Stomach (tissue), 9 donors: ENCODE measurements around the gene SCGB1A1. TPM values are rescaled to one million over a fixed set of nuclear protein-coding genes. Genes with fewer than 3 reads are reported as not detected.

Experiments used
- DNase-seq, 2 donors: peaks; one replicate each; pipeline versions ENCODE4 v3.0.0 to v3.0.0-alpha.2; 2013 to 2019
- H3K27ac ChIP-seq, 5 donors: fragments of 200-600 bp in 4 of 5; sonication (generic) in 4 of 5; one replicate each; pipeline ENCODE4 v1.5.1; 2013 to 2019; ENCODE audit warnings: mild to moderate bottlenecking in 1 of 5, moderate library complexity in 1 of 5
- H3K27me3 ChIP-seq, 3 donors: fragments of 200-600 bp; sonication (generic); one replicate each; pipeline ENCODE4 v1.5.1; 2017 to 2019; ENCODE audit warnings: mixed run types in 1 of 3
- H3K36me3 ChIP-seq, 4 donors: fragments of 200-600 bp; sonication (generic); 1 replicate in 3 of 4; 2 replicates in 1 of 4; pipeline ENCODE4 v1.5.1; 2016 to 2019
- H3K4me1 ChIP-seq, 4 donors: fragments of 200-600 bp; sonication (generic); one replicate each; pipeline ENCODE4 v1.5.1; 2016 to 2019
- H3K4me3 ChIP-seq, 4 donors: fragments of 200-600 bp; sonication (generic) in 3 of 4; one replicate each; pipeline ENCODE4 v1.5.1; 2016 to 2019; ENCODE audit warnings: mild to moderate bottlenecking in 1 of 4
- H3K9me3 ChIP-seq, 4 donors: fragments of 200-600 bp; sonication (generic); one replicate each; pipeline ENCODE4 v1.5.1; 2016 to 2019
- EP300 ChIP-seq: sonication (generic); formaldehyde crosslinking; IDR thresholded peaks from one replicate; pipeline ENCODE4 v1.6.1; 2017; ENCODE audit warnings: antibody characterized with exemption
- POLR2A ChIP-seq, 4 donors: fragments of 450-650 bp; IDR thresholded peaks; one replicate each; pipeline ENCODE4 v1.6.1; 2016; ENCODE audit warnings: antibody characterized with exemption in 4 of 4, control low read depth in 2 of 4, mild to moderate bottlenecking in 1 of 4, moderate library complexity in 1 of 4
- POLR2AphosphoS5 ChIP-seq, 3 donors: sonication (generic); formaldehyde crosslinking; IDR thresholded peaks; one replicate each; pipeline ENCODE4 v1.6.1; 2016; ENCODE audit warnings: antibody characterized with exemption in 3 of 3
- WGBS, 5 donors: extraction: QIAGEN DNeasy Blood & Tissue Kit in 3 of 5; methylation state at CpG; one replicate each; pipeline versions ENCODE4 v1.1.5 to v1.1.7; 2013 to 2018; 5-methylcytosine and 5-hydroxymethylcytosine counted together
- intact Hi-C: fragments of 100-400 bp; cut with DNase I; formaldehyde crosslinking; loops from one replicate; pipeline ENCODE4 v1.15.1; 2023; ENCODE audit warnings: low total_unique reads
- polyA plus RNA-seq, 3 donors: library from polyadenylated mRNA; stranded (reverse); fragments of 200-250 nt; gene quantifications; one replicate each; pipeline ENCODE4 v1.2.3, GENCODE V29; 2013
- total RNA-seq, 5 donors: library from RNA; depleted of rRNA; stranded (reverse); fragments of >200 nt; gene quantifications; one replicate each; pipeline versions ENCODE4 v1.1.0 to v1.2.3, GENCODE V29; 2014 to 2016
- TF ChIP-seq, protein P1 (sequence below), 7 experiments: fragments of 450-650 bp in 4 of 7; fragments of 200-600 bp in 3 of 7; sonication (generic) in 3 of 7; IDR thresholded peaks; one replicate each; pipeline ENCODE4 v1.5.1; 2016 to 2019; ENCODE audit warnings: antibody characterized with exemption in 7 of 7, control low read depth in 2 of 7, mild to moderate bottlenecking in 1 of 7
- donor health status: healthy with polysubstance abuse.
- donor health status: Bipolar disorder and iron deficiency.
- donor health status: healthy.

Gene SCGB1A1
- total and polyA plus RNA-seq, 8 donors, result 2.6 to 53.9 (median 11.2) TPM; not detected in 5

DNA sequence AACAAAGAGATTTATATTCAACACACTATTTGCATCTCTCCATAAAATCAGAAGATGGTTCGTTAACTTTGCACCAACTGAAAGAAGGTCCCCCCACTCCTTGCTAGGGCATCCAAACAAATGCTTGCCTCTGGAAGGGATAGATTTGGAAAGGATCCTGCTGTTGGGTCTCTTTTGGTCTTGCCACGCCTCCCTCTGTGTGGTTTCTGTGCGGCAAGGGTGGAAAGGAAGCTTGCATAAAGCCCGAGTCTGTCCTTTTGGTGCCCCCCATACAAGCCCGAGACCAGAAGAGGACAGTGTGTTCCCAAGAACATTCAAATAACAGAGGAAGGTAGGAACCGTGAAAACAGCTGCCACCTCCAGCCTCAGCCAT, 15.1 kb downstream of the SCGB1A1 start:
- H3K4me3 ChIP-seq, result no peak overlapping the region
- intact Hi-C loops, result no loop called here
- peak overlapping the region in 4 of 5 donors; percentile 44 to 81 (median 64) for H3K27ac ChIP-seq
- TF ChIP-seq, protein P1, sequence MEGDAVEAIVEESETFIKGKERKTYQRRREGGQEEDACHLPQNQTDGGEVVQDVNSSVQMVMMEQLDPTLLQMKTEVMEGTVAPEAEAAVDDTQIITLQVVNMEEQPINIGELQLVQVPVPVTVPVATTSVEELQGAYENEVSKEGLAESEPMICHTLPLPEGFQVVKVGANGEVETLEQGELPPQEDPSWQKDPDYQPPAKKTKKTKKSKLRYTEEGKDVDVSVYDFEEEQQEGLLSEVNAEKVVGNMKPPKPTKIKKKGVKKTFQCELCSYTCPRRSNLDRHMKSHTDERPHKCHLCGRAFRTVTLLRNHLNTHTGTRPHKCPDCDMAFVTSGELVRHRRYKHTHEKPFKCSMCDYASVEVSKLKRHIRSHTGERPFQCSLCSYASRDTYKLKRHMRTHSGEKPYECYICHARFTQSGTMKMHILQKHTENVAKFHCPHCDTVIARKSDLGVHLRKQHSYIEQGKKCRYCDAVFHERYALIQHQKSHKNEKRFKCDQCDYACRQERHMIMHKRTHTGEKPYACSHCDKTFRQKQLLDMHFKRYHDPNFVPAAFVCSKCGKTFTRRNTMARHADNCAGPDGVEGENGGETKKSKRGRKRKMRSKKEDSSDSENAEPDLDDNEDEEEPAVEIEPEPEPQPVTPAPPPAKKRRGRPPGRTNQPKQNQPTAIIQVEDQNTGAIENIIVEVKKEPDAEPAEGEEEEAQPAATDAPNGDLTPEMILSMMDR (IDR thresholded peaks at IDR 0.05), result no peak
- TF ChIP-seq EP300 (no peak), POLR2AphosphoS5 (IDR thresholded peaks at IDR 0.05) (no peak), POLR2A (IDR thresholded peaks at IDR 0.05) (no peak)
- DNase-seq, result no peak
- peaks cover 14 to 53% (median 35%) of the 10 kb centered on the region in 4 donors for H3K4me1 ChIP-seq
- no peaks in the 10 kb centered on the region for H3K9me3 ChIP-seq
- 52 to 72% (median 60%) methylated on average over 6 of the region's 6 CpGs for WGBS, 5 donors
- H3K27me3 ChIP-seq, result no peaks in the 10 kb centered on the region
- no peaks in the 10 kb centered on the region for H3K36me3 ChIP-seq

DNA sequence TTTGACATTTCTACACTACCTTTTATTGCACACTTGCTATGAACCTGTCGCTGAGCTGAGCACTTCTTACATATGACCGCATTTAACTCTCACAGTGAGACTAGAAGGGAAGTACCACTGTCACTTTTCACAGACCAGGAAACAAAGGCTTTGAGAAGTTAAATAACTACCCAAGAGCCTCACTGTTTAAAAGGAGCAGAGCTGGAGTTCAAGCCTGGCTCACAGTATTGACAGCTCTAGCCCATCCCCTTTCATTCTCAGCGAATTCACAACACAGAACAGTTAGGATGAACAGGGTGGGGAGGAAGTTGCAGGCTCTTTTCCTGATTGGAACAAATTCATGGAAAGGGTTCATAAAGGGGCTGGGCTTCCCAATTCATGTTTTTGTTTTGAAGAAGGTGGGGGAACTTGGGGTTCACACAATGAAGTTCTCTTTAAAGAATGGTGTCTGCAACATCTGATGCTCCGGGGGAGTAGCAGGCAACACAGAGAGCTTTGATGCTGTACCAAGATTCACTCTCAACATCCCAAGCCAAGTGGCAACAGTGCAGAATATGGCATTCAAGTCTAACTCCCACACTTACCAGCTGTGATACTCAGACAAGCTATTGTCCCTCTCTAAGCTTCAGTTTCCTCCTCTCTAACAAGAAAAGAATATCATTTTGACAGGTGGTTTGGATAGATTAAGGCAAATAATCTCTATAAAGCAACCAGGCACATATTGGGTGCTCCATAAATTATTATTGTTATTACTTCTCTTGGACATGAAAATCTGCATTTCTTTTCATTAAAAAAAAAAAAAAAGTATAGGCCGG, 17.2 kb downstream of the SCGB1A1 start:
- peaks cover 18 to 53% (median 35%) of the 10 kb centered on the region in 4 donors for H3K4me1 ChIP-seq
- no peak for DNase-seq
- peak overlapping the region in 2 of 5 donors; percentile 71 to 81 for H3K27ac ChIP-seq

DNA sequence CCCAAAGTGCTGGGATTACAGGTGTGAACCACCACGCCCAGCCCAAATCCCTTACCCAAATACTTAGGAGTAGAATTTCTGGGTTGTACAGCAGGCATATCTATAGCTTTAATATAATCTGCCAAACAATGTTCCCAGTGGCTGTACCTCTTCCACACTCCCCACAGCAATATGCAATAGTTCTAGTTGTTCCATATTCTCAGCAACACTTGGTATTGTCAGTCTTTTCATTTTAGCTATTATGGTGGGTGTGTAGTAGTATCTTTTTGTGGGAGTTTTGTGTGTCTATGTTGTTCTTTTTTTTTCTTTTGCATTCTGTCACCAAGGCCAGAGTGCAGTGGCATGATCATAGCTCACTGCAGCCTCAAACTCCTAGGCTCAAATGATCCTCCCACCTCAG, 18.8 kb downstream of the SCGB1A1 start:
- Histone ChIP-seq H3K4me1 (peaks cover 11 to 38% (median 25%) of the 10 kb centered on the region in 4 donors), H3K27ac (peak overlapping the region in 1 of 5 donors; percentile 24), H3K4me3 (no peak overlapping the region), H3K9me3 (no peaks in the 10 kb centered on the region), H3K27me3 (no peaks in the 10 kb centered on the region), H3K36me3 (no peaks in the 10 kb centered on the region)
- DNase-seq, result no peak
- WGBS, 5 donors, result 43 to 100% (median 84%) methylated on average over 1 of the region's 1 CpG
- intact Hi-C loops, result no loop called here
- TF ChIP-seq, protein P1 (IDR thresholded peaks at IDR 0.05), result no peak
- TF ChIP-seq EP300 (no peak), POLR2AphosphoS5 (IDR thresholded peaks at IDR 0.05) (no peak), POLR2A (IDR thresholded peaks at IDR 0.05) (no peak)

More for the DNA sequence above, 17.2 kb downstream of the SCGB1A1 start:
- WGBS, 5 donors, result 61 to 72% (median 67%) methylated on average over 5 of the region's 5 CpGs
- intact Hi-C loops, result no loop called here
- Histone ChIP-seq H3K27me3 (no peaks in the 10 kb centered on the region), H3K4me3 (no peak overlapping the region), H3K36me3 (no peaks in the 10 kb centered on the region), H3K9me3 (no peaks in the 10 kb centered on the region)
- TF ChIP-seq POLR2AphosphoS5 (IDR thresholded peaks at IDR 0.05) (no peak), EP300 (no peak), POLR2A (IDR thresholded peaks at IDR 0.05) (no peak)
- TF ChIP-seq, protein P1 (IDR thresholded peaks at IDR 0.05), result no peak

DNA sequence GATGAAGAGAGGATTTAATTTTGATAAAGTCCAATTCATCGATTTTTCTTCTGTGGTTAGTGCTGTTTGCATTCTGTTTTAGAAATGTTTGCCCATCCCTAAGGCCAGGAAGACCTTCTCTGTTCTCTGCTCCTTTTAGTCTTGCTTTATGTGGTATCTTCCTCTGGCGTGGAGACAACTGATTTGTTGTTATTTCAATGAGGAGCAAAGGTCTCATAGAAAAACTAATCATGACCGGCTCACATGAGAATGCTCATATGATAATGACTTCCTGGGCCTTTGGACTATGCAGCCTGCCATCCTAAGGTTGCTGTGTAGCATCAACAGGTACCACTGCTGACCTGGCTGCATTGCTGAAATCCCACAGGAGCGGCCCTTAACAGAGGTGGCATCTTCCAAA, 19.8 kb downstream of the SCGB1A1 start:
- H3K4me1 ChIP-seq, result peaks cover under 1 to 32% (median 20%) of the 10 kb centered on the region in 4 donors
- no peak overlapping the region for H3K4me3 ChIP-seq
- WGBS, 5 donors, result 59 to 79% (median 67%) methylated on average over 4 of the region's 4 CpGs
- no peak for DNase-seq
- no peaks in the 10 kb centered on the region for H3K36me3 ChIP-seq
- TF ChIP-seq POLR2A (IDR thresholded peaks at IDR 0.05), result no peak
- TF ChIP-seq EP300, result no peak
- TF ChIP-seq, protein P1 (IDR thresholded peaks at IDR 0.05), result no peak
- TF ChIP-seq POLR2AphosphoS5 (IDR thresholded peaks at IDR 0.05), result no peak
- no peaks in the 10 kb centered on the region for H3K27me3 ChIP-seq
- peak overlapping the region in 1 of 5 donors; percentile 82 for H3K27ac ChIP-seq
- intact Hi-C loops, result no loop called here
- no peaks in the 10 kb centered on the region for H3K9me3 ChIP-seq
